GM23338 (cell line): ENCODE results near the gene CCDC194. TPM values are rescaled to one million over a fixed set of nuclear protein-coding genes. Genes with fewer than 3 reads are reported as not detected.

ENCODE experiments used
- ATAC-seq: fragments of 200-7000 bp; cut with Tn5 transposase; 3 replicates; pipeline ENCODE4 v1.9.1; 2020
- DNase-seq: peaks from one replicate; pipeline ENCODE4 v3.0.0-alpha.2; 2015; ENCODE audit warnings: low spot score
- H2AFZ ChIP-seq: fragments of 200-600 bp; sonication (generic); 2 replicates; pipeline ENCODE4 v1.8.0; 2016; ENCODE audit warnings: antibody characterized with exemption, mild to moderate bottlenecking, moderate library complexity
- H3F3A ChIP-seq: fragments of 200-600 bp; sonication (generic); replicated peaks from 2 replicates; pipeline ENCODE4 v1.8.0; 2017; ENCODE audit warnings: antibody characterized with exemption, mixed run types, low read depth
- H3K27ac ChIP-seq: fragments of 200-600 bp; sonication (generic); 2 replicates; pipeline ENCODE4 v1.6.1; 2016; ENCODE audit warnings: low read depth
- H3K27me3 ChIP-seq: fragments of 200-600 bp; sonication (generic); 2 replicates; pipeline ENCODE4 v1.8.0; 2016; ENCODE audit warnings: mild to moderate bottlenecking, mixed run types, moderate library complexity; ENCODE audit not compliant: insufficient read depth
- H3K36me3 ChIP-seq: fragments of 200-600 bp; sonication (generic); 2 replicates; pipeline ENCODE4 v1.8.0; 2016; ENCODE audit warnings: mild to moderate bottlenecking; ENCODE audit not compliant: insufficient read depth
- H3K4me1 ChIP-seq: fragments of 200-600 bp; sonication (generic); 2 replicates; pipeline ENCODE4 v1.8.0; 2016; ENCODE audit warnings: mild to moderate bottlenecking, moderate library complexity; ENCODE audit not compliant: insufficient read depth
- H3K4me2 ChIP-seq: fragments of 200-600 bp; sonication (generic); 2 replicates; pipeline ENCODE4 v1.7.1; 2017; ENCODE audit warnings: mixed run types
- H3K4me3 ChIP-seq: fragments of 200-600 bp; sonication (generic); 2 replicates; pipeline ENCODE4 v1.6.1; 2016; ENCODE audit warnings: mixed run types
- H3K79me2 ChIP-seq: fragments of 200-600 bp; sonication (generic); replicated peaks from 2 replicates; pipeline ENCODE4 v1.8.0; 2017; ENCODE audit warnings: mild to moderate bottlenecking; ENCODE audit not compliant: insufficient read depth
- H3K9me2 ChIP-seq: fragments of 200-600 bp; sonication (generic); 2 replicates; pipeline ENCODE4 v1.8.0; 2017; ENCODE audit not compliant: insufficient read depth
- H4K20me1 ChIP-seq: fragments of 200-600 bp; sonication (generic); replicated peaks from 2 replicates; pipeline ENCODE4 v1.8.0; 2017; ENCODE audit warnings: mild to moderate bottlenecking; ENCODE audit not compliant: insufficient read depth
- H3K27ac Mint-ChIP-seq: 2 replicates; pipeline ENCODE4 v1.8.0; 2020; ENCODE audit warnings: inconsistent platforms, mild to moderate bottlenecking, moderate library complexity, mixed read lengths
- H3K27me3 Mint-ChIP-seq: 3 replicates; pipeline ENCODE4 v1.8.0; 2022; ENCODE audit warnings: low read depth, mild to moderate bottlenecking, moderate library complexity, mixed read lengths, inconsistent platforms; ENCODE audit not compliant: insufficient read depth, poor library complexity
- H3K36me3 Mint-ChIP-seq: 3 replicates; pipeline ENCODE4 v1.8.0; 2021; ENCODE audit warnings: low read depth, mild to moderate bottlenecking, inconsistent platforms, moderate library complexity, mixed read lengths
- H3K4me1 Mint-ChIP-seq: 3 replicates; pipeline ENCODE4 v1.8.0; 2020; ENCODE audit warnings: mild to moderate bottlenecking, inconsistent platforms, mixed read lengths
- H3K4me3 Mint-ChIP-seq: 3 replicates; pipeline ENCODE4 v1.8.0; 2021; ENCODE audit warnings: moderate library complexity, mild to moderate bottlenecking, inconsistent platforms, mixed read lengths
- H3K9me3 Mint-ChIP-seq: 3 replicates; pipeline ENCODE4 v1.8.0; 2020; ENCODE audit warnings: moderate library complexity, mild to moderate bottlenecking, inconsistent platforms, mixed read lengths
- CREB1 ChIP-seq: fragments of 250-450 bp; sonication (Bioruptor Pico); IDR thresholded peaks from 2 replicates; pipeline ENCODE4 v1.5.0; 2020; ENCODE audit warnings: low read depth, mild to moderate bottlenecking, moderate library complexity
- EZH2 ChIP-seq: fragments of 200-600 bp; sonication (generic); IDR thresholded peaks from one replicate; pipeline ENCODE4 v1.8.0; 2017; ENCODE audit warnings: antibody characterized with exemption, mild to moderate bottlenecking, low read depth; ENCODE audit not compliant: unreplicated experiment
- EZH2phosphoT487 ChIP-seq: fragments of 200-600 bp; sonication (generic); IDR thresholded peaks from one replicate; pipeline ENCODE4 v1.8.1; 2018; ENCODE audit warnings: antibody characterized with exemption; ENCODE audit not compliant: unreplicated experiment
- JUNB ChIP-seq: IDR thresholded peaks from one replicate; pipeline ENCODE4 v1.6.1; 2016; ENCODE audit warnings: antibody characterized with exemption; ENCODE audit not compliant: unreplicated experiment
- NANOG ChIP-seq: IDR thresholded peaks from 2 replicates; pipeline ENCODE4 v1.6.1; 2016; ENCODE audit warnings: antibody characterized with exemption, borderline replicate concordance
- POLR2AphosphoS5 ChIP-seq: IDR thresholded peaks from 2 replicates; pipeline ENCODE4 v1.6.1; 2016; ENCODE audit warnings: antibody characterized with exemption, low read depth
- REST ChIP-seq: IDR thresholded peaks from one replicate; pipeline ENCODE4 v1.6.1; 2018; ENCODE audit warnings: antibody characterized with exemption; ENCODE audit not compliant: unreplicated experiment
- STAT1 ChIP-seq: IDR thresholded peaks from one replicate; pipeline ENCODE4 v1.6.1; 2016; ENCODE audit warnings: antibody characterized with exemption; ENCODE audit not compliant: unreplicated experiment
- ZNF114 ChIP-seq: fragments of 250-450 bp; sonication (Bioruptor Pico); IDR thresholded peaks from 2 replicates; pipeline ENCODE4 v1.5.0; 2020; ENCODE audit warnings: mild to moderate bottlenecking, moderate library complexity
- ZNF331 ChIP-seq: fragments of 250-450 bp; sonication (Bioruptor Pico); IDR thresholded peaks from 2 replicates; pipeline ENCODE4 v1.5.0; 2020; ENCODE audit warnings: low read depth, mild to moderate bottlenecking, moderate library complexity
- polyA plus RNA-seq: library from polyadenylated mRNA; unstranded; fragments of >200 nt; fragmentation: Nextera tagmentation; extraction: Ambion mirVana; gene quantifications from 2 replicates; pipeline ENCODE4 v1.2.1, GENCODE V29; 2016
- total RNA-seq: library from RNA; depleted of rRNA; stranded (reverse); fragments of >200 nt; shearing (Covaris generic); gene quantifications from 2 replicates; pipeline ENCODE4 v1.2.3, GENCODE V29; 2014
- TF ChIP-seq, protein P1 (sequence below): fragments of 250-450 bp; sonication (Bioruptor Pico); IDR thresholded peaks from 2 replicates; pipeline ENCODE4 v1.5.0; 2020; ENCODE audit warnings: mild to moderate bottlenecking, moderate library complexity
- TF ChIP-seq, protein P2 (sequence below), 2 experiments: fragments of 200-600 bp in 1 of 2; sonication (generic) in 1 of 2; conservative IDR thresholded peaks; 2 replicates each; pipeline versions ENCODE4 v1.5.1 to v1.6.1; 2016 to 2017; ENCODE audit warnings: antibody characterized with exemption in 2 of 2, low read depth in 2 of 2, mild to moderate bottlenecking in 2 of 2, moderate library complexity in 1 of 2
- TF ChIP-seq, protein P3 (sequence below): IDR thresholded peaks from 2 replicates; pipeline ENCODE4 v1.6.1; 2016; ENCODE audit warnings: antibody characterized with exemption

Gene CCDC194
- total and polyA plus RNA-seq, 2 experiments from 2014 or later, result 0.49 TPM; not detected in 1

DNA sequence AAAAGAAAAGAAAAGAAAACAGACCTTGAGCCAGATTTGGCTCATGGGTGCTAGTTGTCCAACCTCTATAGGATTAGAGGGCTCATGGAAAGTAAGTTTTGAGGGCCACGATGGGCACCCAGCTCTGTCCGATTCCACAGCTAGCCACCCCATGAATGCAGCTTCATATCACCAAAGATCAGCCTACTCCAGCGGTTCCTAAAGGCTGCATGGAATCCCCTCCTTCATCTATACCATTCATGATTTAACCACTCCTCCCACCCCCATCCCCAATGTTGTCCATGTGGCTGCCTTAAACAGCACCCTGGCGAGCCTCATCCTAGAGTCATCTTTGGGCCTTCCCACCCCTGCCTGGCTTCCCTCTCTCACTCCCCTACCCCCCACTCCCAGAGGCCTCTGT, 27.9 kb upstream of the CCDC194 start:
- peaks cover 15% of the 10 kb centered on the region for H3K27me3 Mint-ChIP-seq
- TF ChIP-seq CREB1 (CRISPR knock-in tag), result no peak
- TF ChIP-seq, protein P1, sequence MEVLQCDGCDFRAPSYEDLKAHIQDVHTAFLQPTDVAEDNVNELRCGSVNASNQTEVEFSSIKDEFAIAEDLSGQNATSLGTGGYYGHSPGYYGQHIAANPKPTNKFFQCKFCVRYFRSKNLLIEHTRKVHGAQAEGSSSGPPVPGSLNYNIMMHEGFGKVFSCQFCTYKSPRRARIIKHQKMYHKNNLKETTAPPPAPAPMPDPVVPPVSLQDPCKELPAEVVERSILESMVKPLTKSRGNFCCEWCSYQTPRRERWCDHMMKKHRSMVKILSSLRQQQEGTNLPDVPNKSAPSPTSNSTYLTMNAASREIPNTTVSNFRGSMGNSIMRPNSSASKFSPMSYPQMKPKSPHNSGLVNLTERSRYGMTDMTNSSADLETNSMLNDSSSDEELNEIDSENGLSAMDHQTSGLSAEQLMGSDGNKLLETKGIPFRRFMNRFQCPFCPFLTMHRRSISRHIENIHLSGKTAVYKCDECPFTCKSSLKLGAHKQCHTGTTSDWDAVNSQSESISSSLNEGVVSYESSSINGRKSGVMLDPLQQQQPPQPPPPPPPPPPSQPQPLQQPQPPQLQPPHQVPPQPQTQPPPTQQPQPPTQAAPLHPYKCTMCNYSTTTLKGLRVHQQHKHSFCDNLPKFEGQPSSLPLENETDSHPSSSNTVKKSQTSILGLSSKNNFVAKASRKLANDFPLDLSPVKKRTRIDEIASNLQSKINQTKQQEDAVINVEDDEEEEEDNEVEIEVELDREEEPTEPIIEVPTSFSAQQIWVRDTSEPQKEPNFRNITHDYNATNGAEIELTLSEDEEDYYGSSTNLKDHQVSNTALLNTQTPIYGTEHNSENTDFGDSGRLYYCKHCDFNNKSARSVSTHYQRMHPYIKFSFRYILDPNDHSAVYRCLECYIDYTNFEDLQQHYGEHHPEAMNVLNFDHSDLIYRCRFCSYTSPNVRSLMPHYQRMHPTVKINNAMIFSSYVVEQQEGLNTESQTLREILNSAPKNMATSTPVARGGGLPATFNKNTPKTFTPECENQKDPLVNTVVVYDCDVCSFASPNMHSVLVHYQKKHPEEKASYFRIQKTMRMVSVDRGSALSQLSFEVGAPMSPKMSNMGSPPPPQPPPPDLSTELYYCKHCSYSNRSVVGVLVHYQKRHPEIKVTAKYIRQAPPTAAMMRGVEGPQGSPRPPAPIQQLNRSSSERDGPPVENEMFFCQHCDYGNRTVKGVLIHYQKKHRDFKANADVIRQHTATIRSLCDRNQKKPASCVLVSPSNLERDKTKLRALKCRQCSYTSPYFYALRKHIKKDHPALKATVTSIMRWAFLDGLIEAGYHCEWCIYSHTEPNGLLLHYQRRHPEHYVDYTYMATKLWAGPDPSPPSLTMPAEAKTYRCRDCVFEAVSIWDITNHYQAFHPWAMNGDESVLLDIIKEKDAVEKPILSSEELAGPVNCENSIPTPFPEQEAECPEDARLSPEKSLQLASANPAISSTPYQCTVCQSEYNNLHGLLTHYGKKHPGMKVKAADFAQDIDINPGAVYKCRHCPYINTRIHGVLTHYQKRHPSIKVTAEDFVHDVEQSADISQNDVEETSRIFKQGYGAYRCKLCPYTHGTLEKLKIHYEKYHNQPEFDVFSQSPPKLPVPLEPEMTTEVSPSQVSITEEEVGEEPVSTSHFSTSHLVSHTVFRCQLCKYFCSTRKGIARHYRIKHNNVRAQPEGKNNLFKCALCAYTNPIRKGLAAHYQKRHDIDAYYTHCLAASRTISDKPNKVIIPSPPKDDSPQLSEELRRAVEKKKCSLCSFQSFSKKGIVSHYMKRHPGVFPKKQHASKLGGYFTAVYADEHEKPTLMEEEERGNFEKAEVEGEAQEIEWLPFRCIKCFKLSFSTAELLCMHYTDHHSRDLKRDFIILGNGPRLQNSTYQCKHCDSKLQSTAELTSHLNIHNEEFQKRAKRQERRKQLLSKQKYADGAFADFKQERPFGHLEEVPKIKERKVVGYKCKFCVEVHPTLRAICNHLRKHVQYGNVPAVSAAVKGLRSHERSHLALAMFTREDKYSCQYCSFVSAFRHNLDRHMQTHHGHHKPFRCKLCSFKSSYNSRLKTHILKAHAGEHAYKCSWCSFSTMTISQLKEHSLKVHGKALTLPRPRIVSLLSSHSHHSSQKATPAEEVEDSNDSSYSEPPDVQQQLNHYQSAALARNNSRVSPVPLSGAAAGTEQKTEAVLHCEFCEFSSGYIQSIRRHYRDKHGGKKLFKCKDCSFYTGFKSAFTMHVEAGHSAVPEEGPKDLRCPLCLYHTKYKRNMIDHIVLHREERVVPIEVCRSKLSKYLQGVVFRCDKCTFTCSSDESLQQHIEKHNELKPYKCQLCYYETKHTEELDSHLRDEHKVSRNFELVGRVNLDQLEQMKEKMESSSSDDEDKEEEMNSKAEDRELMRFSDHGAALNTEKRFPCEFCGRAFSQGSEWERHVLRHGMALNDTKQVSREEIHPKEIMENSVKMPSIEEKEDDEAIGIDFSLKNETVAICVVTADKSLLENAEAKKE (CRISPR knock-in tag), result no peak
- no peak for TF ChIP-seq NANOG
- TF ChIP-seq, protein P2, sequence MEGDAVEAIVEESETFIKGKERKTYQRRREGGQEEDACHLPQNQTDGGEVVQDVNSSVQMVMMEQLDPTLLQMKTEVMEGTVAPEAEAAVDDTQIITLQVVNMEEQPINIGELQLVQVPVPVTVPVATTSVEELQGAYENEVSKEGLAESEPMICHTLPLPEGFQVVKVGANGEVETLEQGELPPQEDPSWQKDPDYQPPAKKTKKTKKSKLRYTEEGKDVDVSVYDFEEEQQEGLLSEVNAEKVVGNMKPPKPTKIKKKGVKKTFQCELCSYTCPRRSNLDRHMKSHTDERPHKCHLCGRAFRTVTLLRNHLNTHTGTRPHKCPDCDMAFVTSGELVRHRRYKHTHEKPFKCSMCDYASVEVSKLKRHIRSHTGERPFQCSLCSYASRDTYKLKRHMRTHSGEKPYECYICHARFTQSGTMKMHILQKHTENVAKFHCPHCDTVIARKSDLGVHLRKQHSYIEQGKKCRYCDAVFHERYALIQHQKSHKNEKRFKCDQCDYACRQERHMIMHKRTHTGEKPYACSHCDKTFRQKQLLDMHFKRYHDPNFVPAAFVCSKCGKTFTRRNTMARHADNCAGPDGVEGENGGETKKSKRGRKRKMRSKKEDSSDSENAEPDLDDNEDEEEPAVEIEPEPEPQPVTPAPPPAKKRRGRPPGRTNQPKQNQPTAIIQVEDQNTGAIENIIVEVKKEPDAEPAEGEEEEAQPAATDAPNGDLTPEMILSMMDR (conservative IDR thresholded peaks at IDR 0.05; ENCODE audit: low read depth in 2 of 2), result no peak
- TF ChIP-seq REST, result no peak
- no peak for TF ChIP-seq EZH2
- TF ChIP-seq JUNB, result no peak
- no peak for TF ChIP-seq EZH2phosphoT487
- TF ChIP-seq POLR2AphosphoS5, result no peak
- TF ChIP-seq, protein P3, sequence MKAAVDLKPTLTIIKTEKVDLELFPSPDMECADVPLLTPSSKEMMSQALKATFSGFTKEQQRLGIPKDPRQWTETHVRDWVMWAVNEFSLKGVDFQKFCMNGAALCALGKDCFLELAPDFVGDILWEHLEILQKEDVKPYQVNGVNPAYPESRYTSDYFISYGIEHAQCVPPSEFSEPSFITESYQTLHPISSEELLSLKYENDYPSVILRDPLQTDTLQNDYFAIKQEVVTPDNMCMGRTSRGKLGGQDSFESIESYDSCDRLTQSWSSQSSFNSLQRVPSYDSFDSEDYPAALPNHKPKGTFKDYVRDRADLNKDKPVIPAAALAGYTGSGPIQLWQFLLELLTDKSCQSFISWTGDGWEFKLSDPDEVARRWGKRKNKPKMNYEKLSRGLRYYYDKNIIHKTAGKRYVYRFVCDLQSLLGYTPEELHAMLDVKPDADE, result no peak
- TF ChIP-seq STAT1, result no peak
- no peak for TF ChIP-seq ZNF114 (CRISPR knock-in tag)
- no peak for TF ChIP-seq ZNF331 (CRISPR knock-in tag)
- DNase-seq (no peak), ATAC-seq (no peak)
- H3K27ac Mint-ChIP-seq, result no peak overlapping the region
- no peak overlapping the region for H3K4me3 Mint-ChIP-seq
- Histone ChIP-seq H3F3A (0 out of 2 replicates have a peak, but pooled peaks cover 4% of the 10 kb centered on the region), H3K4me1 (peaks cover 14% of the 10 kb centered on the region; the same call in 1 of the 2 replicates), H4K20me1 (no peaks in the 10 kb centered on the region), H3K36me3 (no peaks in the 10 kb centered on the region), H3K27ac (no peak overlapping the region), H2AFZ (no peak overlapping the region), H3K4me3 (no peak overlapping the region), H3K9me2 (no peaks in the 10 kb centered on the region), H3K4me2 (no peak overlapping the region), H3K79me2 (no peaks in the 10 kb centered on the region), H3K27me3 (peaks cover 3% of the 10 kb centered on the region)
- no peaks in the 10 kb centered on the region; the same call in 1 of the 3 replicates for H3K36me3 Mint-ChIP-seq
- no peaks in the 10 kb centered on the region for H3K9me3 Mint-ChIP-seq
- H3K4me1 Mint-ChIP-seq, result peaks cover 21% of the 10 kb centered on the region
